NCI-H345 treated with DMSO at 0.1 percent for 48 hours (cell line): Measurements from ENCODE around the gene ABHD17C.
"Not testable (repeated sequence)": the region's sequence is repeated elsewhere in the genome, so short reads cannot be mapped to it uniquely, and the experiment has no call there.

Experiments
- DNase-seq: peaks from one replicate; lab custom pipeline; 2025; ENCODE audit not compliant: unreplicated experiment; lab: John Stamatoyannopoulos, UW

ABHD17C gene

DNA sequence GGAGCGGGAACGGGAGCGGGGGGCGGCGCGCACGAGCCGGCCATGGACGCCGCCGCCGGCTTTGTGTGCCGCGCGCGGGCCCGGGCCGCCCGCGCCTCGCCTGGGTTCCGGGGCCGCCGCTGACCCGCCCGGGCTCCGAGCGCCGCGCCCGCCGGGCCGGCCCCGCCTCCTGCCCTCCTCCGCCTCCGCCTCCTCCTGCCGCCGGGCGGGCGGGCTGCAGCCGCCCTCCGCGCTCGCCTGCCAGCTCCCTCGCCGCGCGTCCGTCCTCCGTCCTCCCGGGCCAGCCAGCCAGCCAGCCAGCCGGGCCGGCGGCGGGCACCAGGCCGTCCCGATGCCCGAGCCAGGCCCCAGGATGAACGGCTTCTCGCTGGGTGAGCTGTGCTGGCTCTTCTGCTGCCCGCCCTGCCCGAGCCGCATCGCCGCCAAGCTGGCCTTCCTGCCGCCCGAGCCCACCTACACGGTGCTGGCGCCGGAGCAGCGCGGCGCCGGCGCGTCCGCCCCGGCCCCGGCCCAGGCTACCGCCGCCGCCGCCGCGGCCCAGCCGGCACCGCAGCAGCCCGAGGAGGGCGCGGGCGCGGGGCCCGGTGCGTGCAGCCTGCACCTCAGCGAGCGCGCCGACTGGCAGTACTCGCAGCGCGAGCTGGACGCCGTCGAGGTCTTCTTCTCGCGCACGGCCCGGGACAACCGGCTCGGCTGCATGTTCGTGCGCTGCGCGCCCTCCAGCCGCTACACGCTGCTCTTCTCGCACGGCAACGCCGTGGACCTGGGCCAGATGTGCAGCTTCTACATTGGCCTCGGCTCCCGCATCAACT is at the start of gene ABHD17C:
TSS of gene ABHD17C (plus strand) at position 212 of the 812 bp plus-strand sequence. CDS start at position 332, 120 bp downstream.
- no peak for DNase-seq

GRCh38 chr15:80645494-80646065 is 49.5 kb upstream of the ABHD17C start:
- no peak for DNase-seq

- DNase-seq: not testable (repeated sequence)
These were observed 47.7 kb upstream of the ABHD17C start for GRCh38 chr15:80647424-80647823.

DNA sequence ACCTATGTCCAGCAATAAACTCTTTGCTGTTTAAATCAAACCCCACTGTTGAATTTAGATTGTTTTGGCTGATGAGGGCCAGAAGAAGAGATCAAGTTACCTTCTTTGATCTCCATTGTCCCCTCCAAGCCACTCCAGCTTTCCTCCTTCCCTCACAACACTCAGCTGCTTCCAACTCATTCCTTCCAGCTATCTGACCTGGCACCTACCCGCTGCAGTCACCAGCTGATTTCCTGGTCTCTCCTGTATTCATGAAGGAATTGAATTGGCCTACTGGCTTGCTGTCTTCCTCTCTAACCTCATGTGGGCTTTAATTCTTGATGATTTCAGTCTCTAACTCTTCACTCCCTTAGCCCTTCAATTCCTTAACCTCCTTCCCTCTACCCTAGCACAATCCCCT is 40.8 kb upstream of the ABHD17C start:
- DNase-seq: no peak

- DNase-seq: no peak
These were observed 35.7 kb upstream of the ABHD17C start for GRCh38 chr15:80659375-80659774.

DNA sequence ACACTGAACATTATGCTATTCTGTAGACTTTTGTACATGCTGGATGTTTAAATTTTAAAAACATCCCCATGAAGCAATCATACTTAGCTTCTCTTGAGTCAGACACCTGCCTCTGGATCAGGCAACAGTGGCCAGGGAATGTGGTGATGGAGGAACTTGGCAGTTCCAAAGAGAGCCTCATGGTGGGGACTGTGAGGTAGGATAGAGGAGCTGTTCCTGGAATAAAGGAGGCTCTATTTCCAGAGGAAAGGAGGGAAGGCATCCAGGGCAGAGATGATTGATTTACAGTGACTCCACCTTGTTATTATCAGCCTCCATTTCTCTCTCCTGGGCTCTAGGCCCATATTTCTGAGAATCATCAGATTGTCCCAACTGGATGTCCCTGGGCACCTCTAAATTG is 35.0 kb upstream of the ABHD17C start:
- no peak for DNase-seq

DNA sequence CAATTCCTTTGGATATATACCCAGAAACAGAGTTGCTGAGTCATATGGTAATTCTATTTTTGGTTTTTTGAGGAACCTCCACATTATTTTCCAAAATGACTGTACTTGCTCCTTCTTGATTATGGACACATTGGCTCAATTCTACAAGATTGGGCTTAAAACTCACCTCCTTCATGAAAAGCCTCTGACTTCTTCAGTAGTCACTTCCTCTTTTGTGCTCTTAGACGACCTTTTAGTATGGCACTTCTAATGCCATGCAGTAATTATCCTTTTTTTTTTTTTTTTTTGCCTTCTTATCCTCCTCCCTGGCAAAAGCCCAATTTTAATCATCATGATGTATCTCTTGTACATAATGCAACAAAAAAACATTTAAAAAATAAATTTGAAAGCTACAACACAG is 33.0 kb upstream of the ABHD17C start:
- no peak for DNase-seq

DNA sequence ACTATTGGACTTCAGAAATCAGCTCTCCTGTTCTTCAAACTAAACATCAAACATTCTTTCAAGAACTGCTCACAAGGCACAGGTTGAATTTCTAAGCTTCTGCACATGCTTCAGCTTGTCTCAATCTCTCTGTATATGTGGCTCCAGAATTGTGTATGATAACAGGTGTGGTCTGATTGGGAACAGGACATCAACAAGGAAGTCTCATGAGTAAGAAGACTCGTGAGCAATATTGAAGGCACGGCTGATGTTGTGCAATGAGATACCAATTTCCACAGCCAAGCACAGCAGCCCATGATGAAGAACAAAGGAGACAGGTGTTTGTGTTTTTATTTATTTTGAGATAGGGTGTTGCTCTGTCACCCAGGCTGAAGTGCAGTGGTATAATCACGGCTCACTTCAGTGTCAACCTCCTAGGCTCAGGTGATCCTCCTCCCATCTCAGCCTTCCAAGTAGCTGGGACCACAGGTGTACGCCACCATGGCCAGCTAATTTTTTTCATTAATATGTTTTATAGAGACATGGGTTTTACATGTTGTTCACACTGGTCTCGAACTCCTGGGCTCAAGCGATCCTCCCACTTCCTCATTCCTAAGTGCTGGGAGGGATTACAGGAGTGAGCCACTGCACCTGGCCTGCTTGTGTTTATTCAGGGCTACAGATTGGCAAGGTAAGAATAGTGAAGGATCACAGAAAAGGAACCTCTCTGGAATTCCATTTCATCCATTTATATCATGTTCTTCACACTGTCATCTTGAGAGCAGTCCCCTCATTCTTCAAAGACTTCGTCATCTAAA is 32.2 kb upstream of the ABHD17C start:
- DNase-seq: no peak

- DNase-seq: no peak
These were observed 30.0 kb upstream of the ABHD17C start for GRCh38 chr15:80665151-80665550.

DNA sequence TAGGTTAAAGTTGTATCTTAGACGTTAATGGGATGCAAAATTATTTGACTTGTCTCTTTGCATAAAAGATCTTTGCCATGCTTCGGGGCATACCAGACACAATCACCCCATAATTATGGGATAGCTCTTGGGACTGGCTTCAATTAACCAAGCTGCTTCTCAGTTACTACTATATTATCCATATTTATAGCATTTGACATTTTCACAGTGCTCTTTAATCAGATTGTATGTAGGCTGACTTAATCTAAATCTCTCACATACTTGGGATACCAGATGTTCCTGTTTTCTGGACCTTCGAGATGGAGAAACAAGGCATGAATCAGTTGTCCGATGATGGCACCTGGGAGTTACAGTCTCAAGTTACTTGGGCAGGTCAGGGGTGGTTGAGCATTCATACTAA is 27.2 kb upstream of the ABHD17C start:
- DNase-seq: no peak

DNA sequence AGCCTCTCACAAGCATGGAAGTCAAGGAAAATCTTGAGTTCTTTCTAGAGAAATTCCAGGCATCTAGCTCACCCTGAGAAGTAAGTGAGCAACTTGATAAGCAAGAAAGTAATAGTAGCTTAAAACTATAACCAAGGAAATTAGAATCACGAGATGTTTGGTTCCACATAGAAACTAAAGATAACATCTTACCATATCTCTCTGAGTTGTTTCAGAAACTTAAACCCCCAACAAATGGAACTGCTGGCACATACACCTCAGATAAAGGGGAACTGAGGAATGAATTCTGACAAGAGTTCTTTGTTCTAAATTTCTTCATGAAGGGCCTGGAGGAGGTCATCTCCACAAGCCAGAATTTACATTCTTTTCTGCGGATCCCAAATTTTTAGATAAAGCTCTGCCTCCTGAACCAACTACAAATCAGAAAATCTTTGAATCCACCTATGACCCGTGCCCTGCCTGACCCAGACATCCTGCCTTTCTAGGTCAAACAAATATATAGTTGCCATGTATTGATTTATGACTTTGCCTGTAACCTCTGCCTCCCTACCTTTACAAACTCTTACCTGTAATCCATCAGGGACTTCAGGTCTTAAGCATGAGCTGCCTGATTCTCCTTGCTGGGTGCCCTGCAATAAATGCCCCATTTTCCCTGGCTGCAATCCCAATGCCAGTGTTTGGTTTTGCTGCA is 26.4 kb upstream of the ABHD17C start:
- DNase-seq: no peak

- no peak for DNase-seq
These were observed 25.3 kb upstream of the ABHD17C start for GRCh38 chr15:80669663-80670273.

DNA sequence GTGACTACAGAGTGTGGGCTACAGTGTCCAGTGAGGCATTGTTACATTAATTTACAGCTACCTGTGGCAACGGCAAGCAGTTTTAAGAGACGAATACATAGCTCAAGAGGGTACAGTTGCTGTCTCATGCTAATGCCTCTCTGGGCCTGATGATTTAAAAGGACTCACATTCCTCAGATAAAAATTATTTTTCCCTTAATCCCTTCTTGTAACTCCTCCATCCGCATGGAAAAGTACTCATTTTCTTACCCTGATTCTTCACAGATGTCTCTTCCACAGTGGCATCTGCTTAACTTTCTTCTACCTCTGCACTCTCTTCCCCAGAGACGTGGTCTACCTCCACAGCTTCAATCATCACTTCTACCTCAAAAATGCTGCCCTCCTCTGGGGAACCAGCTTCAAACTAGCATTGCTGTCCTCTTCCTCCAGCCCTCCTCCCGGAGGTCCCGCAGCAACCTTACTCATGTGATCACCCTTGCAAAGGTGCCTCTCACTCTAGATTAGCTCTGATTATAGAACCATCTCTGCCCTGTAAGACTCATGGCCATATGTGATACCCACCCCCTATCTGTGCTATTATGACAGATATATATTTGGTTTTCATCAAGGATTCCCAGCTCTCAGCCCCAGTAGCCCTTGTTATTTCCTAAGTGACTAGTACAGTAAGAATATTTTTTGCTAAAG is 21.4 kb upstream of the ABHD17C start:
- no peak for DNase-seq

DNA sequence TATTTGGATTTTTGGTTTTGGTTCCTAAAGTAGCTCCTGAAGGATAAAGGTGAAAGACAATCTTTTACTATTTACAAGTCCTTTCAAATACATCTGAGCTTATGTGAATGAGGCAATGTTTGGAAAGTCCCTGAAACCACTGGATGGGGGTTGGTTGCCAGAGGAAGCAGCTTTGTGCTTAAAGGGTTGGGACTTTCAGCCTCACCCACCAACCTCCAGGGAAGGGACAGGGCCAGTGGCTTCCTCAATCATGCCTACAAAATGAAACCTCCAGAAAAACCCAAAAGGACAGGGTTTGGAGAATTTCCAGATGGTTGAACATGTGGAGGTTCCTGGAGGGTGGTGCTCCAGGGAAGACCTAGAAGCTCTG is 20.9 kb upstream of the ABHD17C start:
- no peak for DNase-seq

DNA sequence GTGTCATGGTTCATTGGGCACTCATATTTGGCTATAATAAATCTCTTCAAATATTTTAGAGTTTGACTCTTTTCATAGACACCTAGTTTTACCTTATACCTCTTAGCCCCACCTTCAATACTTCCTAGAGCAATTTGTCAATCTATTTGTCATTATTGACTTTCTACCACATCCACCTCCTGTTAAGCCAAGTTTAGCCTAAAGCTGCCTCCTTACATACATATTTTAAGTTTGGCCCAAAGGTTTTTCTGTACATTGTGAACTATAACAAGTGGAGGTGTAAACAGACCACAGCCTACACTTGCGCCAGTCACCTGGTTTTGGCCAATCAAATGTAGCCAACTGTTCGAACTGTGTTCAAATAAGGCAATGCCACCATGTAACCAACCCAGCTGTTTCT is 18.1 kb upstream of the ABHD17C start:
- DNase-seq: no peak

DNA sequence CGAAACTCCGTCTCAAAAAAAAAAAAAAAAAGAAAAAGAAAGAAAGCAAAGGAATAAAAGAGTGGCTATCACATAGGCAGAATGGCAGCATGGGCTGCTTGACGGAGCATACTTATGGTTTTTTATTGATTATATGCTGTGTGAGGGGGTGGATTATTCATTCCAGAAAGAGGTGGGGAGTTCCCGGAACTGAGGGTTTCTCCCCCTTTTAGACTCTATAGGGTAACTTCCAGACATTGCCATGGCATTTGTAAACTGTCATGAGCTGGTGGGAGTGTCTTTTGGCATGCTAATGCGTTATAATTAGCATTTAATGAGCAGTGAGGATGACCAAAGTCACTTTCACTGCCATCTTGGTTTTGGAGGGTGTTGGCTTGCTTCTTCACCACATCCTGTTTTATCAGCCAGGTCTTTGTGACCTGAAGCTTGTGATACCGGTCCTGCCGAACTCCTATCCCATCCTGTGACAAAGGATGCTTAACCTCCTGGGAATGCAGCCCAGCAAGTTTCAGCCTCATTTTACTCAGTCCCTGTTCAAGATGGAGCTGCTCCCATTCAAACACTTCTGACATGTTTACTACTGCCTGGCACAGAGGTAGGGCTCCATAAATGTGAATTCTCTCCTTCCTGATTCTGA is 15.8 kb upstream of the ABHD17C start:
- no peak for DNase-seq

DNA sequence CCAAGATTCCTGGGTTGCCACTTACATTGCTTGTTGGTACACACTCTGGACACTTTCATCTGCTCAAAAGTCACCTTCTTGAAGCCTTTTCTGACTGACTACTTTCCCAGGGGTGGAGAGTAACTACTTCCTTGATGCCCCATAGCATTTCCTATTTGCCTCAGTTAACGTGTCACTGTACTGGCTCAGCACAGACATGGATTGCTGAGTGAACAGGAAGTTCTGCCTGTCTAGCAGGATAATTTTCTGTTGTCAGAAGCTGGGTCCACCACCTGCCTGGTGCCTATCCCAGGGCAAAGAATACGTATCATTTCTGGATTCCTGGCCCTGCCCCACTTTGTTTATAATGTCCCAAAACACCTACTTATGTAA is 15.3 kb upstream of the ABHD17C start:
- no peak for DNase-seq

- no peak for DNase-seq
These were observed 12.9 kb upstream of the ABHD17C start for GRCh38 chr15:80682201-80682600.

DNA sequence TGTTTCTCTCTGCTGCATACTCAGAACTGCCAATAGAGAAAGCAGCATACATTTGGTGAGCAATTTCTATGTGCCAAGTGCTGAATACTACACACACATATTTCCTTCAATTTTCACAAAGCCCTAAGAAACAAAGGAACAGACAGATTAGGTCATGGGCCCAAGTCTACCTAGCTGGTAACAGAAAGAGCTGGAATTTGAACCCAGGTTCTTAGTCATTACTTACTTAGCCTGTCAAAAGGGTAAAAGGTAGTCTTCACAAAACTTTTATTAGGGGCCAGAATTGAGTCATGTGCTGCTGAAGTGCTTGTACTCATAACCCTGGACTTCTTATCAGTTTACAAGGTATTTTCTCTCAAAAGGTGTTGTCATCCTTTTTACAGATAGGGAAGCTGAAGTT is 10.4 kb upstream of the ABHD17C start:
- DNase-seq: no peak

DNA sequence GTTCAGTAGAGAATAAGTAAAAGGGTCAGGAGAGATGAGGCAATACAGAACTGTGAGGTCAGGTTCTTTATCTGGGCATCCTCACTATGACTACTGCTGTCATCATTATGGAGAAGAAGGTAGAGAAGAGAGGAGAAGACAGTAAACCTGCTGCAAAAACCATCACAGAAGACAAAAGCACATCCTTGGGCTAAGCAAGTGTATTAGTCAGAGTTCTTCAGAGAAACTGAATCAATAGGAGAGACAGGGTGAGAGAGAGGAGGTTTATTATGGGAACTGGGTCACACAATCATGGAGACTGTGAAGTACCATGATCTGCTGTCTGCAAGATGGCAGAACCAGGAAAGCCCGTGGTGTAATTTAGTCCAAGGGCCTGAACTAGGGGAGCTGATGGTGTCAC is 9.5 kb upstream of the ABHD17C start:
- no peak for DNase-seq
